NCI-H2171 treated with DMSO at 0.1 percent for 48 hours (cell line): ENCODE measurements around the gene CD247.
"Not testable (repeated sequence)": the region's sequence is repeated elsewhere in the genome, so short reads cannot be mapped to it uniquely, and the experiment has no call there.

Experiments
- DNase-seq: peaks from one replicate; lab custom pipeline; 2025; lab: John Stamatoyannopoulos, UW

Gene CD247

DNA sequence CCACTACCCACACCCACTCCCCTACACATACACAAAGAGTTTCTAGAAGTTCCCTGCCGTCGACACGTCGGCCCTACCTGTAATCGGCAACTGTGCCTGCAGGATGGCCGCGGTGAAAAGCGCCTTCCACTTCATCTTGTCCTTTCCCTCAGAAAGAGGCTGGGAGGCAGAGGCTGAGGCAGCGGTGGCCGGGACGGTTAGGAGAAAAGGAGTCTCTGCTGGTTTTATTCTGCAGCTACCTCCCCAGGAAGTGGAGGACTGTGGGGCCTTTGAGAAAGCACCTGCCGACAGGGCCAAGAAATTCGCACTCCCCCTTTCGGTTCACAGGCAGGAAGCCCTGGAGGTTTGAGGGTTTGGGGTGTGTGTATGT, at the start of gene CD247:
TSS of gene CD247 (minus strand) at position 199 of the 370 bp plus-strand sequence. CDS start at position 135, 64 bp downstream.
- DNase-seq = no peak

DNA sequence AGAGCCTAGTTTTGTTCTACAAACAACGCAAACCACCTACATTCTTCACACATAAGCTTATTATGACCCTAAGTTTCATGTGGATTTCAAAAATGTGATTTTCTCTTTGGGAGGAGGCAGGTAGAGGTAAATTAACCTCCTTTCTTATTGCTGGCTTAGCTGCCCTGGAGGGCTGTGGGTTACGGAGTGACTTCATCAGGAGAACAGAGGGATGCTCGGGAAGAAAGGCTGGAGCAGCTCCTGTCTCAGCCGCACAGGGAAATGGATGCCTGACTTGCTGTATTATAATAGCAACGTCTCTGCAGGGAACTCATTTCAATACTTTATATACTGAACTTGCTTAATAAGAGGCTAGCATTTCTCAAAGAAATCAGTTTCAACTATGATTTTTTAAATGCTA, 49.3 kb upstream of the CD247 start:
- DNase-seq = no peak

DNA sequence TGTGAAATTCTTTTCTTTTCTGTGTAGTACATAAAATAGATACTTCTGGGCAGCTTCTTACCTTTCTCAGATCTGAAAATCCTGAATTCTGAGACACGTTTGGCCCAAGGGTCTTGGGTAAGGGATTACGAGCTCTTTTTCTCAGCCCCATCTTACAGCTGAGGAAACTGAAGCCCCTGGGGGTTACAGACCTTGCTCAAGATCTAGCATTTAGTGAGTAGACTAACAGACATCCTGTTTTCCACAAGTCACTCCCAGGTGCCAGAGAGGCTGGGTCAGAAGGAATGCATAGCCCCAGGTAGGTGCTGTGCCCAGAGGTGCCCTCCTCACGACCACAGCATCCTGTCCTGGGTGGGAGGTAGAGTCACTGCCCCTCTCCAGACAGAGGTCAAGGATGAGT, 48.4 kb upstream of the CD247 start:
- no peak for DNase-seq

DNA sequence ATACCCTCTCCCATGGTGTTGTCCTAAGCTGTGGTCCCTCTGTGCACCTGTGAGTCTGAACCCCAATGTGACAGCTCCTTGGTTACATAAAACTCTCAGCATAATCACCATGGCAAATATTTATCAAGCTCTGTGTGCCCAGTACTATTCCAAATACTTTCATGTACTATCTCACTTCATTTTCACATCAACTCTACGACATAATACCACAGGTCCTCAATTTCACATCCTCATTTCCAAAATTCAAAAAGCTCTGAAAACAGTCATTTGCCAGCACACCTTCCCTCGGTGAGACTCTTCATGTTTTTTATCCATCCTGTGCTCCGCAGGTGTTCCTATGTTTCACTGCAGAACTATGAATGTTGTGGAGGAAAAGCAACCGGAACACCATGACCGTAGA, 47.6 kb upstream of the CD247 start:
- DNase-seq = no peak

DNA sequence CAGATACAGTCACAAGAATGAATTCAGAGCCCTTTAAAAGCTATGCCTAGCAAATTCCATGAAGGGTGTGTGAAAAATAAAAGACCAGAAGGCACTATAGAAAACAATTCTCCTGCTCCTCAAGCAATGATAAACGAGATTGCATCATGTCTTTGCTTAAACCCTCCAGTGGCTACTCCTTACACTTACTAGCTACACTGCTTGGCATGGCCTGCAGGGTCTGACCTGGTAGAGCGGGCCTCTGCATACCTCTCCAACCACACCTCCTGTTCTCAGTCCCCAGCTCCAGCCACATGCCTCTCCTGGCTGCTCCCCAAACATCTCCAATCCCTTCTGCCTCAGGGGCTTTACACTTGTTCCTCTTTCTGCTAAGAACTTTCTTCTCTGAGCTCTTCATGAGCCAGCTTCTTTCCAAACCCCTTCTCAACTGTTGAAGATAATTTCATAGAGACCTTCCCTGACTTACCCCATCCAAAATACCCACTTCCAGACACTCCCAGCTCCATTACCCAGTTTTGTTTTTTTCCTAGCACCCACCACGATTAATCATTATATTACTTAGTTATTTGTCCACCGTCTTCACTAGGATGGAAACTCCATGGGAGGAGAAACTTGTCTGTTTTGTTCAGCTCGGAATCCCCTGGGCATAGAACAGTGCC, 46.4 kb upstream of the CD247 start:
- DNase-seq = no peak

DNA sequence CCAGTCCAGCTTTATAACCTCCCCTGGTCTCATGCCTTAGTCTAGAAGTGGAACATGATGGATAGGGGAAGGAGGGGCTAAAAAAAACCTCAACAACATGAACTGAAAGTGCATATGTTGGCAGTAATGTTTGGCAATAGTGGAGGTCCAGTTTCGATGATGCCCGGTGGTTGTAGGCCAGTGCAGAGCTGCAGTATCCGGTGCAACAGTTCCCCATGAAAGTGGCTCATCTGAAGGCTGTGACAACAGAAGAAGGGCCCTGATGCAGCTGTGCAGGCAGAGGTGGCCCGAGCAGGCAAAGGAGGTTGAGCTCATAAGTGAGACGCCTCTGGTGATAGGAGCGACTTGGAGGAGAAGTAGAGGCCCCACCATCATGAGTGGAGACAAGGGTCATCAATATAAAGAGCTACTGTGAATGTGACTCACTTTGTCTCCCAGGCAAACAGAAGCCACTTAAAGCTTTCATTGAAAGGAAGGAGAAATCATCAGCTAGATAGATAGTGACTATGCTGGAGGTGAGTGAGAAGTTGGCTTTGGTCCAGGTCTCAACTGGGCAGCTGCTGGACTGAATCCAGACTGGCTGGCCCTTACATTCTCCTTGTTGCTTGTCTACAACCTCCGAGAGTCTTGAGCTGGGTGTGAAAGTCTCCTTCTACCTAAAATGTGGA, 45.4 kb upstream of the CD247 start:
- no peak for DNase-seq

DNA sequence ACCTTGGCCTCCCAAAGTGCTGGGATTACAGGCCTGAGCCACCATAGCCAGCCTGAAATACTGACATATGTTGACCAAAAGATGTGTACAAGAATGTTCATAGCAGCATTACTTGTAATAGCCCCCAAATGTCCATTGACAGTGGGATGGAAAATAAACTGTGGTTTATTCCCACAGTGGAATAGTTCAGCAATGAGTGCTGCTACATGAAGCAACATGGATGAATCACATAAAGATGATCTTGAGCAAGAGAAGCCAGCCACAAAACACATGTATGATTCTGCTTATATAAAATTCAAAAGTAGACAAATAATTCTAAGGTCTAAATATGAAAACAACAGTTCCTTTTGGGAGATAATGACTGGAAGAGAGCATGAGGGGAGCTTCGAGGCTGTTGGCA, 44.4 kb upstream of the CD247 start:
- no peak for DNase-seq

DNA sequence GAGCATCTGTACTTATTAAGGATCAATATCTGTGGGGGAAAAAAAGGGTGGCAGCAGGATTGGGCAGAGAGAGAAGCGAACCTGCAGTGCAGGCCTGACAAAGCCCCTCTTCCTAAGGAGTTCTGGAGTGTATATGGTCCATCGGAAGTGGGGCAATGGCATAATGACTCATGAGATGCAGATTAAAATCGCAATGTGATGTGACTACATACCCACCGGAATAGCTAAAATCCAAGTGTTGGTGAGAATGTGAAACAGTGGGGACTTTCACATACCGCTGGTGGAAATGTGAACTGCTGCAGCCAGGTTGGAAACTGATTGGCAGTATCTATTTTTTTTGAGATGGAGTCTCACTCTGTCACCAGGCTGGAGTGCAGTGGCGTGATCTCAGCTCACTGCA, 43.4 kb upstream of the CD247 start:
- DNase-seq = no peak

DNA sequence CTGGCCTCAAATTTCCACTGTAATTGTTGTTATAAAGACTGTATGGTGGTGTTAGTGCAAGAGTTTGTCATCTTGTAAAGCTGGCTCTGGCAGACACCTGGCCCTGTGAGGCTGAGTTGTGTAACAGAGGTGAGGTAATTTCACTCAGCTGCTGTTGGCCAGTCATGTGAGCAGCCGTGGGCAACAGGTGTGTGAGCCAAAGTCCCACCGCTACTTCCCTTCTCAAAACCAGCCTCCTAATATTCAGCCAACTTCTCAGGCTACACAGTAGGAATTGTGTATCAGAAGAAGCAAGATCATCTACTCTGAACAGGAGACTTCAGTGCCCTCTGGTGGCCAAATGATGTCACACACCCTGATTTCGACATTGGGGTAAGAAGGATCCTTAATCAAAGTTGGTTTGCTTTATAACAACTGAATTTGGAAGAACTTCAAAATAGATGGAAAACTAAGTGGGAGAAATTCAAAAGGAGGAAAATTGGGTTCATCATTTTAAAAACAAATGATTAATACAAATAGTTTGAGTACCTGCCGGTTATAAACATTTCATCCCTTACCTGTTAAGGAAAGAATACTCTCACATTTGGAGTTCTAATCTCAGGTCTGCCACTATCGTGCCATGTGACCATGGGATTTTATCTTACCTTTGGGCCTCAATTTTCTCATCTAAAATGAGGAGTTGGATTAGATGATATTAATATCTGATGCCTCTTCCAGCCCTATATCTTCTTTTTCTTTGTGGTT, 37.8 kb upstream of the CD247 start:
- DNase-seq = peak; percentile 72

DNA sequence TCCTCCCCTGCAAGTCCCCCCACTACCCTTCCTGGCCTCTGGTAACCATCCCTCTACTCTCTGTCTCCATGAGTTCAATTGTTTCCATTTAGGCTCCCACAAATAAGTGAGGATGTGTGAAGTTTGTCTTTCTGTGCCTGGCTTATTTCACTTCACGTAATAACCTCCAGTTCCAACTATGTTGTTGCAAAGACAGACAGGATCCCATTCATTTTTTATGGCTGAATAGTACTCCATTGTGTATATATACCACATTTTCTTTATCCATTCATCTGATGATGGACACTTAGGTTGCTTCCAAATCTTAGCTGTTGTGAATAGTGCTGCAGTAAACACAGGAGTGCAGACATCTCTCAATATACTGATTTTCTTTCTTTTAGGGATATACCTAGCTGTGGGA, 36.7 kb upstream of the CD247 start:
- not testable (repeated sequence) for DNase-seq

DNA sequence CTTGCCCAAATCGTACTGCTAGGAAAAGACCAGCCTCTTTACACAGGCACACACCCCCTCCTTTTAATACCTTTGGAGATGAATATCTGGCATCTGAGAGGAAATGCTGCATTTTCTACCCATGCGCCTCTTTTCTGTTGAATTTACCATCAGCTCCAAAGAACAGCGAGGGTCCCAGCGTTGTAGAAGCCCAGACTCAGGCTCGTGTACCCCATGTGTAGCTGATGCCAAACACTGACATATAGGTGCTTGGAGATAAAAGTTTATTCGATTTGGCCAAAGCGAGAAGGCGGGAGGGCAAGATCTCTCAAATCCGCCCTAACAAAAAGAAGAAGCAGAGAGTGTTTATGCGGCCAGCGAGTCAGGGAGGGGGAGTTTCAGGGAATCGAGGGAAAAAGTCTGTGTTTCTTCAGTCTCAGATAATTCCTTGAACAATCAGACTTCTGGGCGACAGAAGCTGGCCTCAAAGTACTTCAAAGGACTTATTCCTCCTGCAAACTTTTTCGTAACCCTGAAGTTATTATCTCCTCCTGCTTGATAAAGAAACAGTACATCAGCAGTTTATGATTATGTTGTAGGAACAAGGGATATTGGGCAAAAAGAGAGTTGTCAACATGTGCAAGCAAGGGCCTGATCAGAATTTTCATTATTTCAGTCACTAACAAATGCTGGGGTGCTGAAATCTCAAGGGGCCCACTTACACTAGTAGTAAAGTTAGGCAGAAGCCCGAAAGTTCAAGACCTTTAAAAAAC, 35.9 kb upstream of the CD247 start:
- no peak for DNase-seq

DNA sequence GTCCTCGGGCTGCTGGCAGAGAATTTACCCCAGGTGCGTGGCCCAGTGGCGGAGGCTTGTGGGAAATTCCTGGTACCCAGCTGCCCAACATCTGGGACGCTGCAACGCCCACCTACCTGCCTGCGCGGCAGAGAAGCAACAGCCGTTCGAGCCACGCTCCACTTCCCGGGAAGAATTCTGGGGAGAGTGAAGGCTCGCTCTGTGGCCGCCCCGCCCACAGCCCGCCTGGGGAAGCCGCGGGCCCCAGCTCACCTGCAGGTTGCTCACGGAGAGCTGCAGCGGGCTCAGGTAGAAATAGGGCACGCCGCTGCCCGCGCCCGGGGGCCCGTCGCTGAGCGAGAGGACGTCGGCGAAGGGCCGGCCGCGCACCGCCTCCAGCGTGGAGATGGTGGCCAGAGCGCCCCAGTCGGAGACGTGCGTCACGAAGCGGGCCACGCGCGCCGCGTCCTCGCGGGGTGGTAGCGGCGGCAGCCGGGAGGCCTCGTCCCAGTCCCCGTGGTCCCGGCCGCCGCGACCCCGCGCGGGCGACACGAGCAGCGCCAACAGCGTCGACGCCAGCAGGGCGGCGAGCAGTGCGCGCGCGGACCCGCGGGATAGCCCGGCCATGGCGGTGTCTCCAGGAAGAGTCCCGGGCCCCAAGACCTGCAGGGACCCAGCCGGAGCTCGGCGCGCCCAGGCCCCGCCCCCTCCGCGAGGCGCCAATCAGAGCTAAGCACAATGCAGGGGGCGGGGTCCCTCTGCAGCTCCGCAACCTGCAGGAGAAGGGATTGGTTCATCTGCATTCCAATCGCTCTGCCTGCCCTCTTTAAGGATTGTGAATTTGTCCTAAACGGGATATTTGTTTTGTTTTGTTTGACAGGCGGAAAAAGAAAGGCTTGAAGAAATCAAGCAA, 35.1 kb upstream of the CD247 start, which contains the start of gene CREG1:
TSS of gene CREG1 (minus strand) at position 627 of the 892 bp plus-strand sequence.
- peak; percentile 92 for DNase-seq

DNA sequence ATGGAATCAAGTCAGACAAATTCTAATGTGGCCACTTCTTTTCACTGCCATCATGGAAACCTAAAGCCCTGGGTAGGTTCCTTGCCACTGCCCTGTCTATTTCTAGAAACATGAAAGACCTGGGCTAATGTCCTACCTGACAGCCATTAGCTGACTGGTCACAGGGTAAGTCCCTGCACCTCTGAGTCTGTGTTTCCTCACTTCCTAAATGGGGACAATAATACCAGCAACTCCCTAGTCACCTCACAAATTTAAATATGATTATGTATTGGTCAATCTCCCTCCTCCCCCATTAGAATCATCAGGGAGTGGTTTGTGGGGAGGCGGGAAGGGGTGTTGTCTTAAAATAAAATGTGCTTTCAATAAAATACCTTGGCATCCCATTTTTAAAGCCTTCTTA, 33.0 kb upstream of the CD247 start:
- DNase-seq = no peak

DNA sequence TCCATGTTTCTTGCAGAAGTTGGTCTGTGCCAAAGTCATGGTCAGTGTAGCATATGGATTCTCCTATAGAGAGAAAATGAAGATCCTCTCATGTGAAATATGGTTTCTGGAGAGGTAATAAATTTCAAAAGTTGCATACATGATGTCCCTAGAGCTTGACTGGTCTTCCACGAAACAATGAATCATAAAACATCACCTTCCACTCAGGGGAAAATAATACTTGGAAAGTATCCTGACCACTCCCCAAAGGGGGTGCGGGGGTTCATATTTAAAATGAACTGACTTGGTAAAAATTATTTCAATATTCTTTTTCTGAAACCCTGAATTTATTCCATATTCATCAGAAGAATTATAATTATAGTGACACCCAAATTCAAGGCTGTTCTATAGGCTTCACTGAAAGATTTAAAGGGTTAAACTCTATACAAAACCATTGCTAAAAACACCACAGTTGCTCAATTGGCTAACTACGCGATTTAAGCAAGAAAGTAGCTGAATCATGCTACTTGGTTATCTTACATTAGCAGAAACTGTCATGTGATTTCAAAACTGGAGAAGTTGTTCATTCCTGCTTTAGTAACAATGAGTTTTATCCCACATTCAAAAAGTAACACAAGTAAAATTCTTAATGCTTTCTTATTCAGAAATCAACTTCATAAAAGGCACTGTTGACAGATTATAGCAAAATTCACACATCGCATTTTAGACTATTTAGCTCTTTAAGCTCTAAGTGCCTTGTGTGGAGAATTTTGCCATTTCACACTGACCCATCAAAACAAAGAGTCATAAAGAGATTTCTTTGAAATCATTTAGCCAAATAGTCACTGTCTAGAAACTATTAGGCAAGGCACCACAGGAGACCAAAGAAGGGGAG, 30.0 kb upstream of the CD247 start:
- no peak for DNase-seq

DNA sequence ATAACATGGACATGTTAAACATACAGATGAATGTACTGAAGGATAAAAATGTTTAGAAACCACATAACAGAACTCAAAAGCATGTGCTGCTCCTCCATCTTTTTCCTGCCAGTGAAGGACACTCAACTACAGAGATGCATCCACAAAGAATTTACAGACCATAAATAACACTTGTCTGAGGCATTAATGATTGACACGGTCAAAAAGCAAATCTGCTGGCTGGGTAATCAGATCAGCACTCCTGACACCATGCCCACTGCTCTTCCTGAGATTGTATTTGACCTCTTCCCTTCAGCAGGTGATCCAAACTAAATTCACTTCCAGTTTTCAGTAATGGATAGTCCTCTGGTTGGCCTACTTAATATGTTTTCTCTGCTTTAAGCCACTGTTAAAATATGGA, 28.6 kb upstream of the CD247 start:
- DNase-seq = no peak

DNA sequence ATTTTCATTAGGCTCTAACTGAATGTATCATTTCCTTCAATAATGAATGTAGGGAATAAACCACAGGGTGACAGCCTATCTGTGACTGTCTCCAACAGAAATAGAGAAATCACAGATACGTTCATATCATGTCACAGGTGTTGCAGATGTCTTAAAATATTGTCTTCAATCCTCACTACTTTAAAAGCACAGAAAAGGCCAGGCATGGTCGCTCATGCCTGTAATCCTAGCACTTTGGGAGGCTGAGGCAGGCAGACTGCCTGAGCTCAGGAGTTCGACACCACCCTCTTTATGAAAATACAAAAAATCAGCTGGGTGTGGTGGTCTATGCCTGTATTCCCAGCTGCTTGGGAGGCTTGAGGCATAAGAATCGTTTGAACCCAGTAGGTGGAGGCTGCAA, 27.0 kb upstream of the CD247 start:
- DNase-seq = no peak

DNA sequence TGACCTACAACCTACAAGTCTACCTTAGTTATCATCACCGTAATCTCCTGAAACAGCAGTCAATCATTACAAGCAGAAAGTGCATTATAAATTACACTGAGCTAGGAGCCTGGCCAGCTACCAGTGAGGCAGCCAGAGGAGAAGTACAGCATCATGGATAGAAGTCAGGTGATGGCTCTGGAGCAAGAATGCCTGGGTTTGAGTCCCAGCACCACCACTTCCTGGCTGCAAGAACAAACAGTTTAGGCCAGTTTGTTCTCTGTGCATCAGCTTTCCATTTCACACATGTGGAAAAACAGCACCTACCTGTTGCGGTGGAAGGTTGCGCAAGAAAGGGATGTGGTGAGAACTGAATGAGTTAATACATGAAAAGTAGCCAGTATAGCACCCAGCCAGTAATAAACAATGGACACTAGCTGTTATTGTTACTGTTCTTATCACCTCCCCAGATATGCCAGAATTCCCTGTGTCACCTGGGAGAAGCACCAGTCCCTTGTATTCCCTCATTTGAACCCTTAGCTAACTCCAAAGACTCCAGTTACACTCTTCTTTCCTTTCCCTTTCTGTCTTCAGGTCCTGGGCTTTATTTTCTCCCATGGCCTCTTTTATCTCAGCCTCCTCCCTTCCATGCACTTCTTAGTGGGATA, 26.2 kb upstream of the CD247 start:
- DNase-seq = no peak

DNA sequence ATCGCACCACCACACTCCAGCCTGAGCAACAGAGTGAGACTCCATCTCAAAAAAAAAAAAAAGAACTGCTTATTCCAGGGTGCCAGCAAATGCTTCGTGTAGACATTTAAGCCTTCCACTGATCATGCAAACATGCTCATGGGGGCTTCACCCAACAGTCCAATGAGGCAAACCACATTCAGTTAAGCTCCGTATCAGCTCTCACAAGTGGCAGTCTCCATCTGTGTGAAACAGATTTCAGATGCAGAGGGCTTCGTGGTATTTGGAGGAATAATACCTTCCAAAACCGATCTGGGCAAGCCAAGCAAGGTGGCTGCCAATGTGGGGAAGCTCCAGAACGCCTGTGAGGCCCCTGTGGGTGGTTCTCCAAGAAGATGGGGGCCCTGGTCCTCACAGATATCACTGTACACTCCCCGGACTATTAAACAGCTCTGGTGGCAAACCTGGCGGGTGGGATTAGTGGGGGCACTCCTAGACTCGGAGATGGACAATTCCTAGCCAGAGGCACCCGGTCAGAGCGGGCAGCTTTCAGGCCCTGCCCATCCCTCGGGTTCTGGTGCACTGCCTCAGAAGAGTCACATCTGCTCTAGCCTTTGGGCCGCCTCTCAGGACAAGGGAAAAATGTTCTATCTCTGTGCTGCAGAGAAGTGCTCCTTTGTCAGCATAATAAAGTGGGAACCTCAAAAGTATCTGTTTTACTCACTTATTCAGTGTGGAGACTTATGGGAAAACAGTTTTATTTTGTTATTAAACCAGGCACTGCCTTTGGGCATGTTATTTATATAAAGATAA, 25.1 kb upstream of the CD247 start:
- DNase-seq = no peak
